HG02973 (cell line): Measurements from ENCODE around the gene ANKH.

Source experiments
- ATAC-seq: cut with Tn5 transposase; IDR thresholded peaks from one replicate; pipeline ENCODE4 v1.9.1; 2021; ENCODE audit warnings: moderate library complexity; ENCODE audit not compliant: unreplicated experiment

Gene ANKH

GRCh38 chr5:14699159-14699558 lies 172.4 kb downstream of the ANKH start:
- no peak for ATAC-seq

- ATAC-seq: no peak
Measured at GRCh38 chr5:14698495-14698894, 173.1 kb downstream of the ANKH start.

GRCh38 chr5:14696851-14697250 lies 174.7 kb downstream of the ANKH start:
- ATAC-seq: no peak

- ATAC-seq: no peak
Measured at GRCh38 chr5:14696057-14696456, 175.5 kb downstream of the ANKH start.

DNA sequence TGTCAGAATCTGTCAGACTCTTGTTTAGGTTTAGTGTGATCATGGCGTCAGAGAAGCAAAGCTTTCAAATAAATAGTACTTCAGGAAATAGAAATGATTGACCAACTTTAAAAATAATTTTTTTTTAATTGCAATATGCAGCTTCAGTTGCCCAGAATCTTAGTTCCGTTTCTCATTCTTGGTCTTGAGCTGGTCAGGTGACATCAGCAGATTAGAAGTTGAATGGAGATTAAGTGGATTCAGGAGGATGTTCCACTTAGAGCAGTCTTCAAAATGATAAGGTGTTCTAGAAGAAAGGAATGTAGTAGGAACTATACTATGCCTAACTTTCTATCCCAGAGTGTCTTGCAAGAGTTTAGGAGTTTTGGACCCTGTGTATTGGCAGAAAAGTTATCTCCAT lies 176.4 kb downstream of the ANKH start:
- no peak for ATAC-seq

DNA sequence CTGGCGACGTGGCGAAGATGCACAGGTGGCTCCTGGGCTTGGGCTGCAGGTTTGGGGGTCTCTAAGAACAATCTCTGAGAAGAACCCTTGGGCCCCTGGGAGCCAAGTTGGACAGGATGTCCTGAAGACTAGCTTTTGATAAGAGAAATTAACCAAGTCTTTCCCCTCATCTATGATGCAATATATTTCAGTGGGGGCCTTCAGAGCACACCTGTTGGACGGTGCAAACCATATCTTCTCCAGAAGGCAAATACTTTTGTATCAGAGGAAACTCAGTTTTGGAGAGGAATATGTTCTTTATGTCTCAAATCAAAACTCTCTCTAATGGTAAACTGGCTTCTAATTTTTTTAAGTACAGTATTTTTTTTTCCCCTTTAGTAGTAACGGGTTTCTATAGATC lies 178.5 kb downstream of the ANKH start:
- ATAC-seq: no peak

GRCh38 chr5:14687023-14687665 lies 184.4 kb downstream of the ANKH start:
- ATAC-seq: no peak

- ATAC-seq: no peak
Measured at GRCh38 chr5:14686517-14686916, 185.1 kb downstream of the ANKH start.

DNA sequence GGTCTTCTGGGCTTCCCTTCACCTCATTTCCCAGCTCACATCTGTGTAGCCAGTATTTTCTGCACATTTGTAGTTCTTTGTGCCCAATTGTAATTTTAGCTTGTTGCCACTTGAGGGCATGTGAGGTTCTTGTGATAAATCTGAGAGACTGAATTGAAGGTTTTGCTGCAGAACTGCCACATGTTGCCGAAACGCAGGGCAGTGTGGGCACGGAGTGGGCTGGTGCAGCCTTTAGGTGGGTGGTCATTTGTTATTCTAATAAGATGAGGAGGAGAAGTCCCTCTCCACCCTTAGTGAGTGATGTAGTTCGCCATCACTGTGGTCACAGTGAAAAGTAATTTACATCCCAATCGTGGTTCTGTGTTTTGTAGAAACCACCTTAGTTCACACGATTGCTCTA lies 185.8 kb downstream of the ANKH start:
- ATAC-seq: peak; percentile 81

GRCh38 chr5:14684757-14685156 lies 186.8 kb downstream of the ANKH start:
- no peak for ATAC-seq

- no peak for ATAC-seq
Measured at GRCh38 chr5:14683906-14684455, 187.6 kb downstream of the ANKH start.

GRCh38 chr5:14681236-14681752 lies 190.3 kb downstream of the ANKH start:
- no peak for ATAC-seq

- ATAC-seq: no peak
Measured at GRCh38 chr5:14679595-14679994, 192.0 kb downstream of the ANKH start.

- no peak for ATAC-seq
Measured at GRCh38 chr5:14678773-14679334, 192.7 kb downstream of the ANKH start.

DNA sequence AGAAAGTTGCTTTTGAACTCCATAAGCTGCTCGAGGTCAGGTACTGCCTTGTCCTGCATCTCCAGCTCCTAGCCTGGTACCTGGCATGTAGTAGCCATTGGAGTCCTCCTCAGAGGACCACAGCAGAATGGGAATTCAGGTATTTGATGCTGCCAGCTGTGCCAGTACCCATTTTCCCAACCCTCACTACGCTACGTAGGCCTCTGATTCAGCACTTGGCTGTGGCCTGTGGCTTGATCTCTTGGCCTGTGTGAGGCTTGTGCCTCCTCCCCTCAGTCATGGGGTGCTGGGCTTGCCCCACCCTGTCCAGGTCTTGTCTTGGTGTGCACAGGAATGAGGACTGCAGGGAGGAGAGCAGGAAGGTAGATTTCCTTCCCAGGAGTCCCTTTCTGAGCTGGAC lies 195.3 kb downstream of the ANKH start:
- peak; percentile 36 for ATAC-seq

GRCh38 chr5:14675865-14676300 lies 195.7 kb downstream of the ANKH start:
- peak; percentile 44 for ATAC-seq

- peak; percentile 9 for ATAC-seq
Measured at GRCh38 chr5:14674983-14675854, 196.4 kb downstream of the ANKH start.

DNA sequence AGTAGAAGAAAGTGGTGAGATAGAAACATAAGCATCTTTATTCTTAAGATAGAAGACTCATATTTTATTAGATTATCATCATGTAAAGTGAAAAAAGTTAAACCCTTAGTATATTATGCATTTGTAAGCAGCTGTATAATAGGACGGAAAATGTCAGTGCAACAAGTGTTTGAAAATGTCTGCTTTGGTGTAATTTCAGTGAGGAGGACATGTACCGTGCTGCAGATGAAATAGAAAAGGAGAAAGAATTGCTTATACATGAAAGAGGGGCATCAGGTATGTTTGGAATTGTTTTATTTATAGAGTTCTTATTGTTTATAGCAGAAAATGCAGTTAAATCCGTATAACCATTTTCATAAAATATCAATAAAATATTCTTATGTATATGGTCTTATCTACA lies 198.1 kb downstream of the ANKH start:
- no peak for ATAC-seq

DNA sequence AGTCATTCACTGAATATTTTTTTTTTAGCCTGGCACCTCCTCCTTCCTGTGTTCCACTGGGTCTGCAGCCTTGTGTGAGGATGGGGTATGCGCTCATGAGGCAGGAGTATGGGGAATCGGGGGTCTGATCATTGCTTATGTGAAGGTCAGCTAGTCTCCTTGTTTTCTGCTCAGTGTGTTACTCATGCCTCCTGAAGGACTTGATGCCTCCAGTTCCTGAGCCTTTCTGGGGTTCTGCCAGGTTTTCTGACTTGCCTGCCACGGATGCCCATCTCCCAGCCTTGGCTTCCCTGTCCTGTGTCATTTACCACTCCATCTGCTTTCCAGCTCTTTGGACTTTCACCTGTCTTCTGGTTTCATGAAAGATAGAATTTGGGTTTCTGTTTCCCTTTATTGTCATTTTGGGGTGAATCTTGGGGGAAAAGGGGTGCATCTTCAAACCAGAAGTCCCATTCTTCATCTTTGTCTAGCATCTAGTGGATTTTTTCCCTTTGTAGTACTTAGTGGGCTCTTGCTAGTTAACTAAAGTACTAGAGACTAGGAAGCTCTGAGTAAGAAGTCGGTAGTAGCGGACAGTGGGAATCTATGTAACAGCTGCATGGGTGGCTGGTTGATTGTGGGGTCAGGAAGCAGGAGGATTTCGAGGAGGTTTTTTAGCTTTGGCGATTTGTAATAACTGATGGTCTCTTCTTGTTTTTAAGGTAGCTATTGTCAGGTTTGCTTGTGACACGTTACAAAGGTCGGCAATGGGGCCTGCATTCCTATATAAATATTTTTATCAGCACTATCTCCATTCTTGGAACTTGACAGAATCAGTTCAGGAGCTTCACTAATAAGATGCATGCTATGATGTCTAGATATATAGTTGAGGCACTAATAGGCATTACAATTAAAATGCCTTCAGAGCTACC lies 198.8 kb downstream of the ANKH start:
- no peak for ATAC-seq

DNA sequence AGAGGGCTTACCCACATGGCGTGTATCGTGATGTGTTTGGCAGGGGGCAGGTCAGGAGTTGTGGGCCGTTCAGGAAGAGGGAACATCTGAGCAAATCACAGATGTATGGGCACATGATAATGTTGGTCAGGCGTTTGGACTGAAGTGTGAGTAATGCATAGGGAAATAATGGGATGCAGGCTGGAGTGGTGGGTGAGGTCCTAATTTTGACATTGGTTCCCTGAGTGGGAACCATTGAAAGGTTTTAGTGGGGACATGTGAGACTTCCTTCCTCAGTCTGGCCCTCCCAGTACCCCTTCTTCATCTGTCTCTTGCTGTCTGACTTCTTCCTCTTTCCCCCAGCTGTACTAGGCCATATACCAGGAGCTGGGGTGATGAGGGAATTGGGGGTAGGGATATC lies 199.5 kb downstream of the ANKH start:
- no peak for ATAC-seq
